Epidermal melanocyte (primary cell): ENCODE measurements around the gene ATP1B4.

Experiments
- DNase-seq: peaks from one replicate; pipeline ENCODE4 v3.0.0; 2011; ENCODE audit warnings: low spot score; ENCODE audit not compliant: insufficient read length

Gene ATP1B4

GRCh38 chrX:120372667-120373370, 10.9 kb downstream of the ATP1B4 start:
- no peak for DNase-seq

GRCh38 chrX:120377179-120377578, 15.3 kb downstream of the ATP1B4 start:
- DNase-seq, result no peak

DNA sequence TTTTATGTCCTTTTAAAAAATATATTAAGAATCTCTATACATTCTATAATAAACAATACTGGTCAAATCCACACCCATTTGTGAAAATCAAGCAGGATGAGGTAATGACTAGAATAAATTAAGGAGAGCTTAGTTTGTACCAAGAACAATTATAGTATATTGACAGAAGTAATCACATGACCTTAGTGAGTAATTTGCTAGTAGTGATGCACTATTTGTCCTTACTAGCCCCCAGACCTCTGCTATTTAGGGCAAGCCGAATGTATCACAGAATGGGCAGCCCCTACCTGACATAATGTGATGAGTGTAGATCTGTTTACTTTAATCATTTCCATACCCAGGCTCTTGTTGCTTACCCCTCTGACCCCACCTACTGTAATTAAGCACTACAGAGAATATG, 15.8 kb downstream of the ATP1B4 start:
- DNase-seq, result no peak

- DNase-seq, result no peak
These were observed 16.7 kb downstream of the ATP1B4 start for GRCh38 chrX:120378570-120378969.

- no peak for DNase-seq
These were observed 18.2 kb downstream of the ATP1B4 start for GRCh38 chrX:120379937-120380681.

- DNase-seq, result no peak
These were observed 18.8 kb downstream of the ATP1B4 start for GRCh38 chrX:120380699-120381098.

- no peak for DNase-seq
These were observed 39.4 kb downstream of the ATP1B4 start for GRCh38 chrX:120401301-120401700.

DNA sequence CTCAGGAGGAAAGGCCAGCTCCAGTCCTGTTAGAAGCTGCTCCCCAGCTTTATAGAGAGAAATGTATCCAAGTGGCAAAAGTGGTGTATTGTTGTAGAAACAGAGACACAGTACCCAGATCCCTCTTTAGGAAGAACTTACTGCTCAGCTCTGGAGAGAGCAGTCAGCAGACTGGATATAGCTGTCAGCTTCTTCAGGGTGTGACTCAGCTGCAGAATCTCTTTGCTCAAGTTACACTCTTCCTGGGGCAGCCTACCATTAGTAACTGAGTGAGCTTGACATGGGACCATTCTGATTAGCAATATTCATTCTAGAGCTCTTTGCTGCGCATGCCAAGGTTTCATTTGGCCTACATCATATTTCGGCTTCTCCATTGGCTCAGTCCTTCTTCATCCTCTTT, 40.5 kb downstream of the ATP1B4 start:
- DNase-seq, result no peak

DNA sequence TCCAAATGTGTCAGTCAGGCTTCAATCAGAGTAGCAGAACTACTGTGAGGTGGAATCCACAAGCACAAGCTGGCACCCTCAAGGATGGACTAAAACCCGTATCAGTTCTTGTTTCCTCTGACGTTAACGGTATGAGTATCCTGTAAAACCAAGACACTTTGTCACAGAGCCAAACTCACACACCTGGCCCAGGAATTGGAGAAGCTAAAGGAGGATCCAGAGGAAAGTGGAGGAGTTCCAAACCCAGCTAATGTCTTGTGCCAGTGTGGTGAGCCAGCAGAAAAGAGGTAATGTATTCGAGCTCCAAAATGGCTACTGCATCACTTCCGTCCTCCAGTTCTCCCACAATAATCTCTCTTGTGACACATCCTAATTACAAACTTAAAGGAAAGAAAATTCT, 44.7 kb downstream of the ATP1B4 start:
- no peak for DNase-seq

- DNase-seq, result no peak
These were observed 46.3 kb downstream of the ATP1B4 start for GRCh38 chrX:120408168-120408567.

DNA sequence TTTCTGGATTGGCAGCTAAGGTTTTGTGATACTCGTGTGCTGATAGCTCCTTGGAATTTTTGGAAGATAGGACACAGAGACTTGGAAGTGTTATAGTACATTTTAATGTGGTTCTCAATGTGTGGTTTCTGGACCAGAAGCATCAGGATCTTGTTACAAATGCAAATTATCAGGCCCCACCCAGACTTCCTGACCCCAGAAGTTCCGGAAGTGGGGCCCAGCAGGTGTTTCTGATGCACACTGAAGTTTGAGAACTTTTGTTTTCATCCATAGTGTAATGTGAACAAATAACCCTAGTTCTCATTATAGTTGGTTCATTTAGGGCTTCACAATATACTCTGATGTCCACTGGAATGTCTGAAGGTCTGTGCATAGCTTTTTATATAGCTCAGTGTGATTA, 57.6 kb downstream of the ATP1B4 start:
- DNase-seq, result no peak

DNA sequence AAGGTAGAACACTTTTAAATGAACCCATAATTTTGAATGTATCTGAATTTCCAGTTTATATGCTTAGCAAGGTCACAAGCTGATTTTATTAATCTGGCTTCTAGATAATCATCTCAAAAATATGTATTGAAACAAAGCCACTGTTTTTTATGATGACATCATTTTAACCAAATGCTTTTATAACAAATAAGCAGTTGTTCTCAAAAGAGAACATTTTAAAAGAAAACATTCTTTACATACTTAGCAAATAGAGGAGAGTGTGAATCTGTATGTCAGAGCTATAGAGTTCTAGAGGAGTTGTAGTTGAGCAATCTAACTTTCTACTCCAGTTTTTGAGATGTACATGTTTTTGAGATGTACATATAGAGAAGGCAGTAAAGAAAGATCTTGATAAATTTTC, 64.7 kb downstream of the ATP1B4 start:
- no peak for DNase-seq

- no peak for DNase-seq
These were observed 66.4 kb downstream of the ATP1B4 start for GRCh38 chrX:120428309-120428708.

DNA sequence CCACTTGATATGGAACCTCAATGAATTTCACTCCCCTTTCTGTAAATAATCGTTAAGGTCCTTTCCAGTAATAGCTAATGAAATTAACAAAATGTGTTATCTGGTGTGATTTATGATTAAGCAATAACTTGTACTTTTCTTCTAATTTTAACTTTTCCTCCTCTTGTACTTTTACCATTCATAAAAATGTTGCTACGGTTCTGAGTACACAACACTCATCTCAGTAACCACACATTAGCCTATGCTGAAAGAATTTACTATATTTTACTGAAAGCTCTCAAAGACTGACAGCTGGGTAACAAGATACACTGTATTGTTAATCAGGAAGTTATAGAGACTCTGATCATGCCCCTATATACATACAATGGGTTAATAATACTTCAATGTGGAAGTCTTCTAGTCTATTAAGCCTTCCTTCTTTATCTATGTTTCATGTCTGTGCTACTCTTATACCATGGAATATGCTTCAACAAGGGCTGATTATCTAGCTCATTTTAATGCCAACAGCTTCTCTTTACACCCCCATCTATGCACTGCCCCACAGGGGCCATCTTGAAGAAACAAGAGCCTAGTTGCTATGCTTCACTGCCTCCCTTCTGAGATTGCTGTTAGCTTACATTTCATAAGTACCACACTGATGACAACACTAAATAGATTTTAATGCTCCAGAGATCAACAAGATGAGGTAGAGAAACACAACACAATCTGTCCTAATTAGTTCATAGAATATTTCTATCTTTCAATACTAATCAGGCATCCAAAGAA, 68.1 kb downstream of the ATP1B4 start:
- DNase-seq, result no peak
